OCI-LY1 (cell line): ENCODE results near the gene NFIX.

Source experiments
- H2AFZ ChIP-seq: fragments of 200-600 bp; sonication (generic), shearing (Covaris generic); 2 replicates; pipeline ENCODE4 v1.6.0; 2014; ENCODE audit warnings: antibody characterized with exemption, mild to moderate bottlenecking, low read length
- H3F3A ChIP-seq: fragments of 200-600 bp; sonication (generic), shearing (Covaris generic); 2 replicates; pipeline ENCODE4 v1.6.0; 2014; ENCODE audit warnings: mild to moderate bottlenecking, antibody characterized with exemption, low read length, moderate library complexity; ENCODE audit not compliant: insufficient read depth
- H3K27ac ChIP-seq: fragments of 200-600 bp; sonication (generic); 2 replicates; pipeline ENCODE4 v1.5.1; 2014; ENCODE audit warnings: low read length, mixed run types, mild to moderate bottlenecking, low read depth; ENCODE audit not compliant: poor library complexity, severe bottlenecking
- H3K27me3 ChIP-seq: fragments of 200-600 bp; sonication (generic); 2 replicates; pipeline ENCODE4 v1.6.0; 2014; ENCODE audit warnings: antibody characterized with exemption, mild to moderate bottlenecking, low read length, moderate library complexity; ENCODE audit not compliant: insufficient read depth
- H3K36me3 ChIP-seq: fragments of 200-600 bp; sonication (generic); 2 replicates; pipeline ENCODE4 v1.6.1; 2014; ENCODE audit warnings: mild to moderate bottlenecking, antibody characterized with exemption, low read length, moderate library complexity, mixed read lengths; ENCODE audit not compliant: insufficient read depth
- H3K4me1 ChIP-seq: fragments of 200-600 bp; sonication (generic); 2 replicates; pipeline ENCODE4 v1.5.1; 2014; ENCODE audit warnings: mild to moderate bottlenecking, low read length, moderate library complexity; ENCODE audit not compliant: insufficient read depth, severe bottlenecking
- H3K4me2 ChIP-seq: fragments of 200-600 bp; sonication (generic), shearing (Covaris generic); 2 replicates; pipeline ENCODE4 v1.6.1; 2014; ENCODE audit warnings: low read length
- H3K4me3 ChIP-seq: fragments of 200-600 bp; sonication (generic); 2 replicates; pipeline ENCODE4 v1.5.1; 2014; ENCODE audit warnings: low read length, low read depth, mild to moderate bottlenecking, mixed read lengths; ENCODE audit not compliant: poor library complexity, severe bottlenecking
- H3K79me2 ChIP-seq: fragments of 200-600 bp; shearing (Covaris generic); 2 replicates; pipeline ENCODE4 v1.6.1; 2016; ENCODE audit warnings: mixed run types, low read length, mixed read lengths; ENCODE audit not compliant: insufficient read depth
- H3K9ac ChIP-seq: fragments of 200-600 bp; sonication (generic), shearing (Covaris generic); 2 replicates; pipeline ENCODE4 v1.6.1; 2014; ENCODE audit warnings: mild to moderate bottlenecking, low read length, mixed read lengths
- H3K9me2 ChIP-seq: fragments of 200-600 bp; sonication (generic), shearing (Covaris generic); 2 replicates; pipeline ENCODE4 v1.6.1; 2014; ENCODE audit warnings: low read depth, mild to moderate bottlenecking, low read length, mixed read lengths
- H3K9me3 ChIP-seq: fragments of 200-600 bp; shearing (Covaris generic); 2 replicates; pipeline ENCODE4 v1.6.1; 2014; ENCODE audit warnings: low read length, mixed read lengths
- H4K20me1 ChIP-seq: fragments of 200-600 bp; sonication (generic), shearing (Covaris generic); 2 replicates; pipeline ENCODE4 v1.6.0; 2016; ENCODE audit warnings: mild to moderate bottlenecking, low read length; ENCODE audit not compliant: insufficient read depth
- CTCF ChIP-seq: fragments of 200-600 bp; sonication (generic), shearing (Covaris generic); IDR thresholded peaks from 2 replicates; pipeline ENCODE4 v1.5.1; 2017; ENCODE audit warnings: mild to moderate bottlenecking, antibody characterized with exemption, low read length, moderate library complexity, mixed read lengths
- EZH2 ChIP-seq: fragments of 200-600 bp; sonication (generic), shearing (Covaris generic); IDR thresholded peaks from 2 replicates; pipeline ENCODE4 v1.8.0; 2017; ENCODE audit warnings: borderline replicate concordance, mixed run types, mild to moderate bottlenecking, antibody characterized with exemption, low read length, moderate library complexity, mixed read lengths

Gene NFIX

GRCh38 chr19:12983542-12984142, 11.6 kb upstream of the NFIX start:
- Histone ChIP-seq H3K27ac (no peak overlapping the region), H3F3A (no peaks in the 10 kb centered on the region), H4K20me1 (no peaks in the 10 kb centered on the region), H3K36me3 (no peaks in the 10 kb centered on the region), H2AFZ (no peak overlapping the region), H3K9ac (no peak overlapping the region), H3K4me2 (peak overlapping the region; percentile 48), H3K9me2 (no peaks in the 10 kb centered on the region), H3K9me3 (no peaks in the 10 kb centered on the region), H3K79me2 (no peaks in the 10 kb centered on the region), H3K4me3 (peak overlapping the region; percentile 38), H3K27me3 (no peaks in the 10 kb centered on the region), H3K4me1 (peaks cover 5% of the 10 kb centered on the region)
- peak; percentile 83 for TF ChIP-seq CTCF
- TF ChIP-seq EZH2, result no peak

- Histone ChIP-seq H3F3A (no peaks in the 10 kb centered on the region), H3K4me3 (no peak overlapping the region), H3K27ac (no peak overlapping the region), H3K4me2 (no peak overlapping the region), H3K4me1 (peaks cover 5% of the 10 kb centered on the region), H4K20me1 (no peaks in the 10 kb centered on the region), H3K27me3 (no peaks in the 10 kb centered on the region), H3K9me2 (no peaks in the 10 kb centered on the region), H3K79me2 (no peaks in the 10 kb centered on the region), H3K36me3 (no peaks in the 10 kb centered on the region), H3K9me3 (no peaks in the 10 kb centered on the region), H3K9ac (no peak overlapping the region), H2AFZ (no peak overlapping the region)
- TF ChIP-seq EZH2, result no peak
- TF ChIP-seq CTCF, result no peak
Measured at GRCh38 chr19:12984143-12984627, 11.1 kb upstream of the NFIX start.

GRCh38 chr19:12984683-12985048, 10.6 kb upstream of the NFIX start:
- Histone ChIP-seq H3K4me2 (no peak overlapping the region), H3K79me2 (no peaks in the 10 kb centered on the region), H3K27me3 (no peaks in the 10 kb centered on the region)

More at GRCh38 chr19:12984683-12985048, 10.6 kb upstream of the NFIX start:
- Histone ChIP-seq H3K9me3 (no peaks in the 10 kb centered on the region), H3K9ac (no peak overlapping the region), H3K4me3 (no peak overlapping the region), H3K4me1 (peaks cover 5% of the 10 kb centered on the region), H3K27ac (no peak overlapping the region), H3K36me3 (no peaks in the 10 kb centered on the region), H3F3A (no peaks in the 10 kb centered on the region), H2AFZ (no peak overlapping the region), H4K20me1 (no peaks in the 10 kb centered on the region), H3K9me2 (no peaks in the 10 kb centered on the region)
- TF ChIP-seq EZH2 (no peak), CTCF (no peak)
